ENCODE measurements around the gene LCLAT1.

LCLAT1 gene

GRCh38 chr2:30428827-30429461 is 18.1 kb upstream of the LCLAT1 start:
- no peak overlapping the region for H3K4me3 ChIP-seq (ENCODE audit: low read length)
- no peaks in the 10 kb centered on the region for H3K27me3 ChIP-seq (ENCODE audit: control insufficient read depth, insufficient read depth, low read length)
- no peaks in the 10 kb centered on the region for H3K9me3 ChIP-seq (ENCODE audit: control insufficient read depth, low read length)
- no peak overlapping the region for H3K9ac ChIP-seq (ENCODE audit: low read length)
- H3K36me3 ChIP-seq (ENCODE audit: control insufficient read depth, insufficient read depth, low read length): no peaks in the 10 kb centered on the region
- peaks cover 5% of the 10 kb centered on the region for H3K4me1 ChIP-seq (ENCODE audit: control insufficient read depth, insufficient read depth, low read length)

- peaks cover under 1% of the 10 kb centered on the region for H3K4me1 ChIP-seq (ENCODE audit: control insufficient read depth, insufficient read depth, low read length)
- H3K9ac ChIP-seq (ENCODE audit: low read length): no peak overlapping the region
- H3K9me3 ChIP-seq (ENCODE audit: control insufficient read depth, low read length): no peaks in the 10 kb centered on the region
- H3K27me3 ChIP-seq (ENCODE audit: control insufficient read depth, insufficient read depth, low read length): no peaks in the 10 kb centered on the region
- no peak overlapping the region for H3K4me3 ChIP-seq (ENCODE audit: low read length)
- no peaks in the 10 kb centered on the region for H3K36me3 ChIP-seq (ENCODE audit: control insufficient read depth, insufficient read depth, low read length)
Measured at GRCh38 chr2:30433541-30434299, 13.3 kb upstream of the LCLAT1 start.

- Histone ChIP-seq H3K4me1 (ENCODE audit: control insufficient read depth, insufficient read depth, low read length) (no peaks in the 10 kb centered on the region), H3K36me3 (ENCODE audit: control insufficient read depth, insufficient read depth, low read length) (no peaks in the 10 kb centered on the region), H3K4me3 (ENCODE audit: low read length) (no peak overlapping the region), H3K27me3 (ENCODE audit: control insufficient read depth, insufficient read depth, low read length) (no peaks in the 10 kb centered on the region), H3K9me3 (ENCODE audit: control insufficient read depth, low read length) (no peaks in the 10 kb centered on the region), H3K9ac (ENCODE audit: low read length) (no peak overlapping the region)
Measured at GRCh38 chr2:30434708-30435107, 12.3 kb upstream of the LCLAT1 start.

GRCh38 chr2:30436859-30437435 is 10.1 kb upstream of the LCLAT1 start:
- H3K9me3 ChIP-seq (ENCODE audit: control insufficient read depth, low read length): no peaks in the 10 kb centered on the region
- no peaks in the 10 kb centered on the region for H3K36me3 ChIP-seq (ENCODE audit: control insufficient read depth, insufficient read depth, low read length)
- H3K9ac ChIP-seq (ENCODE audit: low read length): no peak overlapping the region
- H3K27me3 ChIP-seq (ENCODE audit: control insufficient read depth, insufficient read depth, low read length): no peaks in the 10 kb centered on the region
- H3K4me1 ChIP-seq (ENCODE audit: control insufficient read depth, insufficient read depth, low read length): no peaks in the 10 kb centered on the region
- no peak overlapping the region for H3K4me3 ChIP-seq (ENCODE audit: low read length)

GRCh38 chr2:30437809-30438548 is 9.1 kb upstream of the LCLAT1 start:
- Histone ChIP-seq H3K9ac (ENCODE audit: low read length) (no peak overlapping the region), H3K9me3 (ENCODE audit: control insufficient read depth, low read length) (no peaks in the 10 kb centered on the region)

GRCh38 chr2:30439296-30439695 is 7.8 kb upstream of the LCLAT1 start:
- Histone ChIP-seq H3K27me3 (ENCODE audit: control insufficient read depth, insufficient read depth, low read length) (no peaks in the 10 kb centered on the region), H3K36me3 (ENCODE audit: control insufficient read depth, insufficient read depth, low read length) (no peaks in the 10 kb centered on the region), H3K4me3 (ENCODE audit: low read length) (no peak overlapping the region), H3K4me1 (ENCODE audit: control insufficient read depth, insufficient read depth, low read length) (no peaks in the 10 kb centered on the region), H3K9me3 (ENCODE audit: control insufficient read depth, low read length) (no peaks in the 10 kb centered on the region), H3K9ac (ENCODE audit: low read length) (no peak overlapping the region)

More at GRCh38 chr2:30437809-30438548, 9.1 kb upstream of the LCLAT1 start:
- no peaks in the 10 kb centered on the region for H3K36me3 ChIP-seq (ENCODE audit: control insufficient read depth, insufficient read depth, low read length)
- H3K27me3 ChIP-seq (ENCODE audit: control insufficient read depth, insufficient read depth, low read length): no peaks in the 10 kb centered on the region
- H3K4me1 ChIP-seq (ENCODE audit: control insufficient read depth, insufficient read depth, low read length): no peaks in the 10 kb centered on the region
- H3K4me3 ChIP-seq (ENCODE audit: low read length): no peak overlapping the region

- H3K9ac ChIP-seq (ENCODE audit: low read length): no peak overlapping the region
- H3K4me3 ChIP-seq (ENCODE audit: low read length): no peak overlapping the region
- no peaks in the 10 kb centered on the region for H3K4me1 ChIP-seq (ENCODE audit: control insufficient read depth, insufficient read depth, low read length)
- H3K36me3 ChIP-seq (ENCODE audit: control insufficient read depth, insufficient read depth, low read length): no peaks in the 10 kb centered on the region
- H3K27me3 ChIP-seq (ENCODE audit: control insufficient read depth, insufficient read depth, low read length): no peaks in the 10 kb centered on the region
- H3K9me3 ChIP-seq (ENCODE audit: control insufficient read depth, low read length): no peaks in the 10 kb centered on the region
Measured at GRCh38 chr2:30439879-30440278, 7.2 kb upstream of the LCLAT1 start.

GRCh38 chr2:30441023-30441422 is 6.0 kb upstream of the LCLAT1 start:
- Histone ChIP-seq H3K36me3 (ENCODE audit: control insufficient read depth, insufficient read depth, low read length) (no peaks in the 10 kb centered on the region), H3K9me3 (ENCODE audit: control insufficient read depth, low read length) (no peaks in the 10 kb centered on the region), H3K27me3 (ENCODE audit: control insufficient read depth, insufficient read depth, low read length) (no peaks in the 10 kb centered on the region), H3K4me1 (ENCODE audit: control insufficient read depth, insufficient read depth, low read length) (no peaks in the 10 kb centered on the region), H3K9ac (ENCODE audit: low read length) (no peak overlapping the region), H3K4me3 (ENCODE audit: low read length) (no peak overlapping the region)

- Histone ChIP-seq H3K4me1 (ENCODE audit: control insufficient read depth, insufficient read depth, low read length) (peaks cover 6% of the 10 kb centered on the region), H3K9me3 (ENCODE audit: control insufficient read depth, low read length) (no peaks in the 10 kb centered on the region), H3K9ac (ENCODE audit: low read length) (no peak overlapping the region), H3K27me3 (ENCODE audit: control insufficient read depth, insufficient read depth, low read length) (no peaks in the 10 kb centered on the region), H3K4me3 (ENCODE audit: low read length) (no peak overlapping the region), H3K36me3 (ENCODE audit: control insufficient read depth, insufficient read depth, low read length) (no peaks in the 10 kb centered on the region)
Measured at GRCh38 chr2:30443081-30443480, 4.0 kb upstream of the LCLAT1 start.

GRCh38 chr2:30444273-30444672 is 2.8 kb upstream of the LCLAT1 start:
- no peaks in the 10 kb centered on the region for H3K27me3 ChIP-seq (ENCODE audit: control insufficient read depth, insufficient read depth, low read length)
- no peaks in the 10 kb centered on the region for H3K36me3 ChIP-seq (ENCODE audit: control insufficient read depth, insufficient read depth, low read length)
- H3K4me1 ChIP-seq (ENCODE audit: control insufficient read depth, insufficient read depth, low read length): peaks cover 14% of the 10 kb centered on the region
- no peak overlapping the region for H3K9ac ChIP-seq (ENCODE audit: low read length)
- no peak overlapping the region for H3K4me3 ChIP-seq (ENCODE audit: low read length)
- H3K9me3 ChIP-seq (ENCODE audit: control insufficient read depth, low read length): no peaks in the 10 kb centered on the region

GRCh38 chr2:30445266-30445821 is 1.7 kb upstream of the LCLAT1 start:
- H3K36me3 ChIP-seq (ENCODE audit: control insufficient read depth, insufficient read depth, low read length): no peaks in the 10 kb centered on the region
- no peaks in the 10 kb centered on the region for H3K9me3 ChIP-seq (ENCODE audit: control insufficient read depth, low read length)
- H3K4me1 ChIP-seq (ENCODE audit: control insufficient read depth, insufficient read depth, low read length): peaks cover 20% of the 10 kb centered on the region
- no peaks in the 10 kb centered on the region for H3K27me3 ChIP-seq (ENCODE audit: control insufficient read depth, insufficient read depth, low read length)
- no peak overlapping the region for H3K4me3 ChIP-seq (ENCODE audit: low read length)
- H3K9ac ChIP-seq (ENCODE audit: low read length): no peak overlapping the region
